Smooth muscle cell (in vitro differentiated cells): ENCODE measurements around the gene PAM. TPM values are rescaled to one million over a fixed set of nuclear protein-coding genes. Genes with fewer than 3 reads are reported as not detected.

Experiments used
- DNase-seq: peaks from one replicate; lab custom pipeline; 2025; ENCODE audit not compliant: unreplicated experiment; lab: John Stamatoyannopoulos, UW
- H2AFZ ChIP-seq: fragments of 200-600 bp; sonication (generic); 2 replicates; pipeline ENCODE4 v1.6.0; 2016; ENCODE audit warnings: antibody characterized with exemption, low read depth, mild to moderate bottlenecking
- H3F3A ChIP-seq: fragments of 200-600 bp; sonication (generic); 2 replicates; pipeline ENCODE4 v1.6.0; 2017; ENCODE audit warnings: antibody characterized with exemption, low read depth
- H3K27ac ChIP-seq: fragments of 200-600 bp; sonication (generic); 2 replicates; pipeline ENCODE4 v1.5.1; 2016; ENCODE audit warnings: low read depth, mild to moderate bottlenecking
- H3K27me3 ChIP-seq: fragments of 200-600 bp; sonication (generic); 2 replicates; pipeline ENCODE4 v1.6.1; 2016; ENCODE audit warnings: low read depth, mild to moderate bottlenecking
- H3K36me3 ChIP-seq: fragments of 200-600 bp; sonication (generic); 2 replicates; pipeline ENCODE4 v1.5.1; 2016; ENCODE audit warnings: low read depth
- H3K4me1 ChIP-seq: fragments of 200-600 bp; sonication (generic); 2 replicates; pipeline ENCODE4 v1.5.1; 2016; ENCODE audit warnings: low read depth
- H3K4me2 ChIP-seq: fragments of 200-600 bp; sonication (generic); 2 replicates; pipeline ENCODE4 v1.6.0; 2016; ENCODE audit warnings: mild to moderate bottlenecking
- H3K4me3 ChIP-seq: fragments of 200-600 bp; sonication (generic); 2 replicates; pipeline ENCODE4 v1.5.1; 2016; ENCODE audit warnings: mild to moderate bottlenecking
- H3K79me2 ChIP-seq: fragments of 200-600 bp; sonication (generic); 2 replicates; pipeline ENCODE4 v1.6.0; 2016; ENCODE audit warnings: low read depth, mild to moderate bottlenecking
- H3K9ac ChIP-seq: fragments of 200-600 bp; sonication (generic); 2 replicates; pipeline ENCODE4 v1.6.0; 2016; ENCODE audit warnings: low read depth
- H3K9me3 ChIP-seq: fragments of 200-600 bp; sonication (generic); replicated peaks from 2 replicates; pipeline ENCODE4 v1.5.1; 2016; ENCODE audit warnings: low read depth
- H4K20me1 ChIP-seq: fragments of 200-600 bp; sonication (generic); 2 replicates; pipeline ENCODE4 v1.6.0; 2016; ENCODE audit warnings: low read depth
- CTCF ChIP-seq: fragments of 200-600 bp; sonication (generic); IDR thresholded peaks from 2 replicates; pipeline ENCODE4 v1.5.1; 2017; ENCODE audit warnings: borderline replicate concordance, mild to moderate bottlenecking, antibody characterized with exemption; ENCODE audit not compliant: insufficient read depth, poor library complexity, severe bottlenecking
- WGBS: methylation state at CpG from one replicate; pipeline ENCODE4 v1.1.7; 2016; ENCODE audit warnings: low lambda C conversion rate; 5-methylcytosine and 5-hydroxymethylcytosine counted together
- polyA plus RNA-seq: library from polyadenylated mRNA; unstranded; fragments of >200 nt; fragmentation: Nextera tagmentation; extraction: Ambion mirVana; gene quantifications from 2 replicates; pipeline ENCODE4 v1.2.1, GENCODE V29; 2016
- total RNA-seq: library from RNA; depleted of rRNA; stranded (reverse); fragments of >200 nt; gene quantifications from 2 replicates; pipeline ENCODE4 v1.2.3, GENCODE V29; 2014

PAM gene
- total and polyA plus RNA-seq, 2 experiments from 2014 or later: 117 to 155 TPM

GRCh38 chr5:102826629-102827028 lies 71.5 kb downstream of the PAM start:
- TF ChIP-seq CTCF: no peak
- no peaks in the 10 kb centered on the region for H3K79me2 ChIP-seq
- peaks cover 5% of the 10 kb centered on the region for H3K4me1 ChIP-seq

GRCh38 chr5:102830241-102830640 lies 75.1 kb downstream of the PAM start:
- WGBS: 96% methylated on average over 2 of the region's 2 CpGs
- H3K79me2 ChIP-seq: peaks cover 9% of the 10 kb centered on the region
- H4K20me1 ChIP-seq: peaks cover 33% of the 10 kb centered on the region
- H3K27ac ChIP-seq: no peak overlapping the region
- H3K4me1 ChIP-seq: no peaks in the 10 kb centered on the region
- no peaks in the 10 kb centered on the region for H3K9me3 ChIP-seq
- no peaks in the 10 kb centered on the region for H3F3A ChIP-seq
- no peak overlapping the region for H2AFZ ChIP-seq
- DNase-seq: no peak
- H3K4me2 ChIP-seq: no peak overlapping the region
- H3K9ac ChIP-seq: no peak overlapping the region
- no peaks in the 10 kb centered on the region for H3K36me3 ChIP-seq
- no peak for TF ChIP-seq CTCF
- no peaks in the 10 kb centered on the region for H3K27me3 ChIP-seq
- no peak overlapping the region for H3K4me3 ChIP-seq

More at GRCh38 chr5:102826629-102827028, 71.5 kb downstream of the PAM start:
- Histone ChIP-seq H3K9ac (no peak overlapping the region), H2AFZ (no peak overlapping the region), H3F3A (no peaks in the 10 kb centered on the region), H3K4me3 (no peak overlapping the region), H3K9me3 (no peaks in the 10 kb centered on the region), H4K20me1 (peaks cover 26% of the 10 kb centered on the region), H3K27ac (no peak overlapping the region), H3K27me3 (no peaks in the 10 kb centered on the region), H3K36me3 (no peaks in the 10 kb centered on the region), H3K4me2 (no peak overlapping the region)
- no peak for DNase-seq

GRCh38 chr5:102832445-102832844 lies 77.3 kb downstream of the PAM start:
- Histone ChIP-seq H3K27me3 (no peaks in the 10 kb centered on the region), H3K9ac (no peak overlapping the region), H3K9me3 (no peaks in the 10 kb centered on the region), H3F3A (no peaks in the 10 kb centered on the region), H2AFZ (no peak overlapping the region), H3K36me3 (no peaks in the 10 kb centered on the region), H3K4me2 (no peak overlapping the region), H3K27ac (no peak overlapping the region), H3K79me2 (peaks cover 9% of the 10 kb centered on the region), H4K20me1 (peaks cover 49% of the 10 kb centered on the region), H3K4me1 (no peaks in the 10 kb centered on the region), H3K4me3 (no peak overlapping the region)
- TF ChIP-seq CTCF: no peak
- no peak for DNase-seq

- Histone ChIP-seq H3K36me3 (no peaks in the 10 kb centered on the region), H3K27me3 (no peaks in the 10 kb centered on the region), H3K79me2 (peaks cover 9% of the 10 kb centered on the region), H3K4me1 (no peaks in the 10 kb centered on the region), H3K9ac (no peak overlapping the region), H3K4me2 (no peak overlapping the region), H3K9me3 (no peaks in the 10 kb centered on the region), H3F3A (no peaks in the 10 kb centered on the region), H4K20me1 (peaks cover 51% of the 10 kb centered on the region), H2AFZ (no peak overlapping the region), H3K4me3 (no peak overlapping the region), H3K27ac (no peak overlapping the region)
- TF ChIP-seq CTCF: no peak
- WGBS: 80% methylated on average over 1 of the region's 1 CpG
- DNase-seq: no peak
Observed at GRCh38 chr5:102833146-102833545, 78.0 kb downstream of the PAM start.
